IMR-90 (cell line): ENCODE data around the gene CDC25B. TPM values are rescaled to one million over a fixed set of nuclear protein-coding genes. Genes with fewer than 3 reads are reported as not detected.

ENCODE experiments used
- ATAC-seq: fragments of 200-7000 bp; cut with Tn5 transposase; 2 replicates; pipeline ENCODE4 v1.9.1; 2020; ENCODE audit warnings: low read depth, mild to moderate bottlenecking, moderate library complexity
- BruUV-seq: library from RNA; stranded (reverse); fragments of 400-500 nt; replicated peaks from 2 replicates; lab custom pipeline; 2021; lab: Mats Ljungman, UMichigan
- CTCF ChIA-PET: fragments of 300-600 bp; formaldehyde crosslinking; extraction: SDS; loops from one replicate; lab custom pipeline; 2021; ENCODE audit warnings: antibody characterized with exemption; lab: Yijun Ruan, JAX
- POLR2A ChIA-PET: fragments of 300-600 bp; sonication (Branson Sonifier 250); formaldehyde crosslinking; loops from one replicate; lab custom pipeline; 2022; ENCODE audit warnings: antibody characterized with exemption; ENCODE audit not compliant: unreplicated experiment; lab: Charles Lee
- DNase-seq: peaks from one replicate; pipeline ENCODE4 v3.0.0; 2013
- H2AFZ ChIP-seq: replicated peaks from 2 replicates; pipeline ENCODE3; 2013; ENCODE audit warnings: low read length, mild to moderate bottlenecking; ENCODE audit not compliant: poor library complexity
- H2AK5ac ChIP-seq: 2 replicates; pipeline ENCODE4 v1.6.1; 2013; ENCODE audit warnings: low read depth, low read length, inconsistent platforms
- H2AK9ac ChIP-seq: replicated peaks from 2 replicates; pipeline ENCODE3; 2013; ENCODE audit warnings: mild to moderate bottlenecking, low read depth, low read length, moderate library complexity; ENCODE audit not compliant: poor library complexity
- H2BK120ac ChIP-seq: 2 replicates; pipeline ENCODE4 v1.6.1; 2013; ENCODE audit warnings: low read depth, low read length, inconsistent platforms
- H2BK15ac ChIP-seq: 3 replicates; pipeline ENCODE4 v1.6.1; 2013; ENCODE audit warnings: low read depth, low read length, inconsistent platforms
- H2BK20ac ChIP-seq: 2 replicates; pipeline ENCODE4 v1.6.1; 2013; ENCODE audit warnings: low read depth, mild to moderate bottlenecking, inconsistent platforms, low read length, moderate library complexity
- H2BK5ac ChIP-seq: 2 replicates; pipeline ENCODE4 v1.6.1; 2013; ENCODE audit warnings: mild to moderate bottlenecking, low read depth, low read length, inconsistent platforms; ENCODE audit not compliant: poor library complexity, severe bottlenecking
- H3K14ac ChIP-seq: replicated peaks from 2 replicates; pipeline ENCODE4 v1.6.1; 2013; ENCODE audit warnings: low read depth, low read length, inconsistent platforms
- H3K18ac ChIP-seq: 2 replicates; pipeline ENCODE4 v1.6.1; 2013; ENCODE audit warnings: low read depth, low read length, control low read depth
- H3K23ac ChIP-seq: 2 replicates; pipeline ENCODE4 v1.6.1; 2013; ENCODE audit warnings: low read depth, low read length, inconsistent platforms
- H3K27ac ChIP-seq: 2 replicates; pipeline ENCODE4 v1.5.1; 2013; ENCODE audit warnings: mild to moderate bottlenecking, control low read depth, low read length; ENCODE audit not compliant: insufficient read depth
- H3K27me3 ChIP-seq: 2 replicates; pipeline ENCODE4 v1.6.1; 2013; ENCODE audit warnings: low read length; ENCODE audit not compliant: control insufficient read depth, insufficient read depth
- H3K36me3 ChIP-seq: 2 replicates; pipeline ENCODE4 v1.6.1; 2013; ENCODE audit warnings: low read length, mixed read lengths; ENCODE audit not compliant: control insufficient read depth, insufficient read depth
- H3K4ac ChIP-seq: 2 replicates; pipeline ENCODE4 v1.6.1; 2013; ENCODE audit warnings: low read depth, low read length, inconsistent platforms
- H3K4me1 ChIP-seq: 2 replicates; pipeline ENCODE4 v1.6.1; 2013; ENCODE audit warnings: low read length, mixed read lengths; ENCODE audit not compliant: control insufficient read depth, insufficient read depth
- H3K4me2 ChIP-seq: 2 replicates; pipeline ENCODE4 v1.6.1; 2013; ENCODE audit warnings: low read depth, mild to moderate bottlenecking, control low read depth, low read length, moderate library complexity
- H3K4me3 ChIP-seq: 2 replicates; pipeline ENCODE4 v1.5.1; 2013; ENCODE audit warnings: low read depth, mild to moderate bottlenecking, control low read depth, low read length, moderate library complexity; ENCODE audit not compliant: insufficient read depth
- H3K56ac ChIP-seq: 2 replicates; pipeline ENCODE4 v1.6.1; 2013; ENCODE audit warnings: low read length, inconsistent platforms; ENCODE audit not compliant: insufficient read depth; ENCODE audit errors: extremely low read depth
- H3K79me1 ChIP-seq, 2 experiments: 2 replicates each; pipeline ENCODE4 v1.6.1; 2013; ENCODE audit warnings: low read length in 2 of 2, inconsistent platforms in 1 of 2, low read depth in 1 of 2
- H3K9ac ChIP-seq: 2 replicates; pipeline ENCODE4 v1.6.1; 2013; ENCODE audit warnings: low read depth, low read length, control low read depth
- H3K9me1 ChIP-seq: 2 replicates; pipeline ENCODE4 v1.6.1; 2013; ENCODE audit warnings: low read length, inconsistent platforms; ENCODE audit not compliant: insufficient read depth
- H3K9me3 ChIP-seq: 2 replicates; pipeline ENCODE4 v1.6.1; 2013; ENCODE audit warnings: low read length; ENCODE audit not compliant: control insufficient read depth, insufficient read depth
- H4K20me1 ChIP-seq: 2 replicates; pipeline ENCODE4 v1.6.1; 2013; ENCODE audit warnings: low read length, inconsistent platforms; ENCODE audit not compliant: insufficient read depth
- H4K5ac ChIP-seq: 2 replicates; pipeline ENCODE4 v1.6.1; 2013; ENCODE audit warnings: mild to moderate bottlenecking, low read depth, low read length, control low read depth
- H4K8ac ChIP-seq, 2 experiments: 2 replicates each; pipeline ENCODE4 v1.6.1; 2013; ENCODE audit warnings: low read depth in 2 of 2, low read length in 2 of 2, control low read depth in 1 of 2, inconsistent platforms in 1 of 2
- H4K91ac ChIP-seq: 2 replicates; pipeline ENCODE4 v1.6.1; 2013; ENCODE audit warnings: low read depth, low read length, inconsistent platforms; ENCODE audit not compliant: insufficient read depth
- BHLHE40 ChIP-seq: fragments of 150-350 bp; IDR thresholded peaks from 2 replicates; pipeline ENCODE4 v1.6.1; 2016; ENCODE audit warnings: mild to moderate bottlenecking, low read depth, low read length
- FOS ChIP-seq: fragments of 150-350 bp; IDR thresholded peaks from 2 replicates; pipeline ENCODE4 v1.6.1; 2016; ENCODE audit warnings: low read depth, low read length
- MAZ ChIP-seq: IDR thresholded peaks from 2 replicates; pipeline ENCODE4 v1.6.1; 2012; ENCODE audit warnings: low read depth, mild to moderate bottlenecking, low read length, improper control_type of control experiment, moderate library complexity, borderline replicate concordance
- NFE2L2 ChIP-seq: fragments of 150-350 bp; IDR thresholded peaks from 2 replicates; pipeline ENCODE4 v1.6.1; 2016; ENCODE audit warnings: low read depth, mild to moderate bottlenecking, low read length
- POLR2A ChIP-seq: IDR thresholded peaks from 2 replicates; pipeline ENCODE4 v1.6.1; 2012; ENCODE audit warnings: mild to moderate bottlenecking, low read depth, low read length
- RAD21 ChIP-seq: IDR thresholded peaks from 2 replicates; pipeline ENCODE4 v1.6.1; 2012; ENCODE audit warnings: low read length, improper control_type of control experiment
- RFX5 ChIP-seq: IDR thresholded peaks from 2 replicates; pipeline ENCODE4 v1.8.0; 2012; ENCODE audit warnings: low read depth, mild to moderate bottlenecking, low read length, moderate library complexity
- SMC3 ChIP-seq: fragments of 150-350 bp; IDR thresholded peaks from 2 replicates; pipeline ENCODE4 v1.6.1; 2016; ENCODE audit warnings: low read depth, mild to moderate bottlenecking, antibody characterized with exemption, low read length, moderate library complexity
- WGBS, 2 experiments: methylation state at CpG; one replicate each; pipeline versions ENCODE4 v1.1.5 to v1.1.7; 2013; ENCODE audit warnings: missing lambda C conversion rate in 2 of 2; ENCODE audit not compliant: insufficient read length in 1 of 2; ENCODE audit errors: extremely low coverage in 2 of 2; 5-methylcytosine and 5-hydroxymethylcytosine counted together
- dilution Hi-C: fragments of 300-500 bp; cut with HindIII; formaldehyde crosslinking; loops from one replicate; pipeline ENCODE4 v1.14.3; 2018; ENCODE audit warnings: low sequenced_read_pairs; ENCODE audit not compliant: unreplicated experiment
- in situ Hi-C: fragments of 300-500 bp; cut with MboI; formaldehyde crosslinking; loops from 3 replicates; pipeline ENCODE4 v1.14.3; 2019; ENCODE audit warnings: low sequenced_read_pairs, inconsistent platforms, mixed read lengths
- intact Hi-C: fragments of 100-400 bp; cut with micrococcal nuclease; formaldehyde crosslinking; loops from 2 replicates; pipeline ENCODE4 v1.10.0; 2022
- polyA plus RNA-seq, 3 experiments: library from polyadenylated mRNA; depleted of rRNA; stranded (reverse); fragments of >200 nt; gene quantifications; 2 replicates each; pipeline ENCODE4 v1.2.3, GENCODE V29; 2012; ENCODE audit warnings: low replicate concordance in 1 of 3
- total RNA-seq: library from RNA; depleted of rRNA; stranded (reverse); fragments of >200 nt; gene quantifications from 2 replicates; pipeline ENCODE4 v1.2.3, GENCODE V29; 2012

Gene CDC25B
- total and polyA plus RNA-seq, 2 of the 4 experiments (the other 2 are of a cell fraction), result 14.5 to 50.5 TPM

- TF ChIP-seq BHLHE40, result no peak
Measured at GRCh38 chr20:3768342-3769130, 27.6 kb upstream of the CDC25B start (continued).

GRCh38 chr20:3771552-3772058, 24.5 kb upstream of the CDC25B start:
- dilution Hi-C loops, result no loop called here
- ATAC-seq, result no peak
- CTCF ChIA-PET, result no interaction called here

More at GRCh38 chr20:3771552-3772058, 24.5 kb upstream of the CDC25B start:
- DNase-seq, result no peak
- Histone ChIP-seq H3K23ac (no peak overlapping the region), H2AK5ac (0 out of 2 replicates have a peak overlapping the region, but pooled peaks have one; percentile 17), H2AFZ (no peak overlapping the region), H4K20me1 (no peaks in the 10 kb centered on the region; the same call in 1 of the 2 replicates), H2BK20ac (no peak overlapping the region), H3K27ac (no peak overlapping the region), H2BK15ac (no peak overlapping the region), H3K4ac (no peak overlapping the region), H4K8ac (no peak overlapping the region), H3K27me3 (no peaks in the 10 kb centered on the region), H3K9ac (no peak overlapping the region), H2BK120ac (no peak overlapping the region), H3K4me3 (no peak overlapping the region), H3K14ac (no peak overlapping the region), H3K56ac (no peak overlapping the region), H3K18ac (no peak overlapping the region), H4K91ac (no peak overlapping the region), H3K36me3 (no peaks in the 10 kb centered on the region), H3K4me2 (no peak overlapping the region), H3K9me3 (no peaks in the 10 kb centered on the region), H2AK9ac (no peak overlapping the region), H3K4me1 (peaks cover 8% of the 10 kb centered on the region), H3K79me1 (peaks cover 7 to 9% of the 10 kb centered on the region in 2 experiments), H3K9me1 (no peaks in the 10 kb centered on the region; the same call in 1 of the 2 replicates), H2BK5ac (no peak overlapping the region), H4K5ac (no peak overlapping the region)
- no TSS peak for BruUV-seq
- TF ChIP-seq SMC3, result no peak
- no peak for TF ChIP-seq FOS
- TF ChIP-seq BHLHE40, result no peak
- no peak for TF ChIP-seq RFX5
- TF ChIP-seq RAD21, result no peak
- TF ChIP-seq MAZ, result no peak
- no peak for TF ChIP-seq NFE2L2
- TF ChIP-seq POLR2A, result no peak
- no CpG with 5 or more reads among the region's 7 CpGs for WGBS, 2 experiments
- POLR2A ChIA-PET, result no interaction called here
- intact Hi-C loops (no loop called here), in situ Hi-C loops (no loop called here)
